K562 (cell line): ENCODE results near the gene RASL10B. TPM values are rescaled to one million over a fixed set of nuclear protein-coding genes. Genes with fewer than 3 reads are reported as not detected.

ENCODE experiments used
- ATAC-seq: fragments of 200-7000 bp; cut with Tn5 transposase; 3 replicates; pipeline ENCODE4 v1.9.1; 2020; ENCODE audit warnings: moderate library complexity
- BruUV-seq: library from RNA; stranded (reverse); fragments of 400-500 nt; replicated peaks from 2 replicates; lab custom pipeline; 2021; lab: Mats Ljungman, UMichigan
- CTCF ChIA-PET: fragments of 300-600 bp; formaldehyde crosslinking; extraction: SDS; loops from one replicate; lab custom pipeline; 2021; ENCODE audit warnings: low intra/inter-chr PET ratio; lab: Yijun Ruan, JAX
- POLR2A ChIA-PET: fragments of 300-600, 350-650 bp; sonication (Branson Sonifier 250); formaldehyde crosslinking; extraction: SDS; loops from one replicate; lab custom pipeline; 2021; ENCODE audit warnings: antibody characterized with exemption, inconsistent platforms; lab: Yijun Ruan, JAX
- DNase-seq, 4 experiments: peaks; one replicate each; pipeline versions ENCODE4 v3.0.0 to v3.0.0-alpha.2; 2011 to 2018; ENCODE audit warnings: low spot score in 3 of 4, mixed read lengths in 3 of 4; ENCODE audit errors: extremely low read depth in 1 of 4
- FAIRE-seq: peaks from 2 replicates; lab custom pipeline; 2011; peaks lifted over from hg19 to GRCh38; lab: Jason Lieb, UNC
- H2AFZ ChIP-seq: 2 replicates; pipeline ENCODE4 v1.6.0; 2011; ENCODE audit warnings: low read depth, low read length, control low read depth, inconsistent platforms
- H3K27ac ChIP-seq: fragments of 200-600 bp; 3 replicates; pipeline ENCODE4 v1.8.0; 2011; ENCODE audit warnings: low read depth, mild to moderate bottlenecking, control low read depth, inconsistent platforms, low read length, moderate library complexity, mixed read lengths; ENCODE audit errors: extremely low read depth
- H3K27me3 ChIP-seq, 2 experiments: fragments of 300-600 bp in 1 of 2; 2 replicates in 1 of 2; 3 replicates in 1 of 2; pipeline versions ENCODE4 v1.6.0 to v1.8.0; 2011; ENCODE audit warnings: inconsistent platforms in 2 of 2, low read length in 2 of 2, mild to moderate bottlenecking in 1 of 2, mixed read lengths in 1 of 2, moderate library complexity in 1 of 2; ENCODE audit not compliant: control insufficient read depth in 2 of 2, insufficient read depth in 2 of 2
- H3K36me3 ChIP-seq: fragments of 300-600 bp; 3 replicates; pipeline ENCODE4 v1.8.0; 2011; ENCODE audit warnings: mild to moderate bottlenecking, low read length, inconsistent platforms; ENCODE audit not compliant: control insufficient read depth, insufficient read depth
- H3K4me1 ChIP-seq, 2 experiments: fragments of 200-600 bp in 1 of 2; replicated peaks in 1 of 2; 2 replicates in 1 of 2; 3 replicates in 1 of 2; pipeline versions ENCODE4 v1.5.1 to v1.8.0; 2011; ENCODE audit warnings: inconsistent platforms in 2 of 2, low read length in 2 of 2, mild to moderate bottlenecking in 1 of 2, mixed read lengths in 1 of 2, moderate library complexity in 1 of 2; ENCODE audit not compliant: control insufficient read depth in 2 of 2, insufficient read depth in 2 of 2
- H3K4me2 ChIP-seq: 2 replicates; pipeline ENCODE4 v1.6.1; 2011; ENCODE audit warnings: low read length, control low read depth, inconsistent platforms, mixed read lengths; ENCODE audit not compliant: insufficient read depth
- H3K4me3 ChIP-seq: fragments of 200-600 bp; sonication (generic), shearing (Covaris generic); 2 replicates; pipeline ENCODE4 v1.5.1; 2016; ENCODE audit warnings: control low read depth, inconsistent platforms
- H3K79me2 ChIP-seq: fragments of 200-600 bp; 3 replicates; pipeline ENCODE4 v1.8.0; 2011; ENCODE audit warnings: low read length, inconsistent platforms; ENCODE audit not compliant: control insufficient read depth, insufficient read depth
- H3K9ac ChIP-seq, 2 experiments: 2 replicates each; pipeline versions ENCODE4 v1.6.0 to v1.6.1; 2011; ENCODE audit warnings: low read depth in 2 of 2, low read length in 2 of 2, control low read depth in 1 of 2, inconsistent platforms in 1 of 2, mild to moderate bottlenecking in 1 of 2, mixed read lengths in 1 of 2; ENCODE audit not compliant: insufficient read depth in 1 of 2
- H3K9me1 ChIP-seq: one replicate; pipeline ENCODE4 v1.6.0; 2011; ENCODE audit warnings: inconsistent platforms, mild to moderate bottlenecking, low read length, moderate library complexity; ENCODE audit not compliant: control insufficient read depth, insufficient read depth
- H3K9me3 ChIP-seq: replicated peaks from 2 replicates; pipeline ENCODE4 v1.5.1; 2011; ENCODE audit warnings: low read depth, low read length, inconsistent platforms; ENCODE audit not compliant: control insufficient read depth, insufficient read depth
- H4K20me1 ChIP-seq: replicated peaks from 2 replicates; pipeline ENCODE4 v1.6.1; 2011; ENCODE audit warnings: low read length, inconsistent platforms, mixed read lengths; ENCODE audit not compliant: control insufficient read depth, insufficient read depth
- BHLHE40 ChIP-seq: IDR thresholded peaks from 2 replicates; pipeline ENCODE4 v1.6.1; 2011; ENCODE audit warnings: low read length, improper control_type of control experiment
- ELK3 ChIP-seq: fragments of 450-650 bp; formaldehyde crosslinking; IDR thresholded peaks from 2 replicates; pipeline ENCODE4 v1.4.0; 2020; ENCODE audit warnings: mild to moderate bottlenecking
- EWSR1 ChIP-seq: fragments of 450-650 bp; IDR thresholded peaks from 2 replicates; pipeline ENCODE4 v1.6.1; 2018; ENCODE audit warnings: borderline replicate concordance, mild to moderate bottlenecking, low read depth, moderate library complexity; ENCODE audit not compliant: partially characterized antibody
- HNRNPUL1 ChIP-seq: fragments of 200-400 bp; formaldehyde crosslinking; IDR thresholded peaks from 2 replicates; pipeline ENCODE4 v1.6.1; 2017; ENCODE audit warnings: low read length
- HOMEZ ChIP-seq: fragments of 250-450 bp; sonication (Bioruptor Pico); IDR thresholded peaks from 2 replicates; pipeline ENCODE4 v1.4.0; 2020; ENCODE audit warnings: mild to moderate bottlenecking, moderate library complexity
- ILK ChIP-seq: fragments of 450-650 bp; IDR thresholded peaks from 2 replicates; pipeline ENCODE4 v1.6.1; 2016; ENCODE audit warnings: missing genetic modification characterization, low read depth, mild to moderate bottlenecking, missing compliant biosample characterization, moderate library complexity, borderline replicate concordance
- MEF2D ChIP-seq: conservative IDR thresholded peaks from 2 replicates; pipeline ENCODE4 v1.6.1; 2016; ENCODE audit warnings: low read depth, missing genetic modification characterization, missing compliant biosample characterization
- MTA2 ChIP-seq: fragments of 450-650 bp; IDR thresholded peaks from 2 replicates; pipeline ENCODE4 v1.6.1; 2016; ENCODE audit warnings: low read depth
- NFYB ChIP-seq: IDR thresholded peaks from 2 replicates; pipeline ENCODE4 v1.6.1; 2011; ENCODE audit warnings: mild to moderate bottlenecking, moderate library complexity; ENCODE audit not compliant: insufficient read length; ENCODE audit errors: extremely low read depth
- RNF219 ChIP-seq: fragments of 250-450 bp; sonication (Bioruptor Pico); IDR thresholded peaks from 2 replicates; pipeline ENCODE4 v1.5.0; 2022; ENCODE audit warnings: mild to moderate bottlenecking
- SMAD2 ChIP-seq: fragments of 150-350 bp; IDR thresholded peaks from 2 replicates; pipeline ENCODE4 v1.6.1; 2014; ENCODE audit warnings: low read depth, mild to moderate bottlenecking, low read length
- TRIM24 ChIP-seq, 2 experiments: fragments of 450-650 bp; IDR thresholded peaks; 2 replicates each; pipeline ENCODE4 v1.6.1; 2016
- ZNF551 ChIP-seq: fragments of 250-450 bp; sonication (Bioruptor Pico); IDR thresholded peaks from 2 replicates; pipeline ENCODE4 v1.5.0; 2021; ENCODE audit warnings: mild to moderate bottlenecking, moderate library complexity
- WGBS: fragments of 100-300 bp; shearing (Covaris generic); methylation state at CpG from one replicate; pipeline ENCODE4 v1.1.6; 2016; ENCODE audit warnings: low coverage, mixed read lengths; ENCODE audit not compliant: insufficient coverage; ENCODE audit errors: missing lambda C conversion rate; 5-methylcytosine and 5-hydroxymethylcytosine counted together
- in situ Hi-C: fragments of 300-500 bp; cut with MboI; formaldehyde crosslinking; loops from 4 replicates; pipeline ENCODE4 v1.15.0; 2018; ENCODE audit warnings: inconsistent platforms, mixed read lengths
- intact Hi-C: fragments of 100-400 bp; cut with micrococcal nuclease; formaldehyde crosslinking; loops from 2 replicates; pipeline ENCODE4 v1.14.2; 2022
- polyA plus RNA-seq, 8 experiments: library from polyadenylated mRNA; depleted of rRNA in 4 of 8; stranded (reverse) in 5 of 8; unstranded in 3 of 8; fragments of >200 nt; fragmentation: Nextera tagmentation in 2 of 8; fragmentation: Illumina TruSeq in 1 of 8; extraction: Ambion mirVana in 2 of 8; extraction: Trizol in 1 of 8; gene quantifications; 2 replicates each; pipeline versions ENCODE4 v1.2.1 to v1.2.3, GENCODE V29; 2011 to 2014; ENCODE audit warnings: inconsistent platforms in 1 of 8, missing spikeins in 1 of 8
- total RNA-seq, 7 experiments: library from RNA; depleted of rRNA in 6 of 7; stranded (reverse); fragments of >200 nt in 6 of 7; fragmentation: Illumina TruSeq in 2 of 7; extraction: Trizol in 2 of 7; gene quantifications; 2 replicates each; pipeline versions ENCODE4 v1.2.1 to v1.2.3, GENCODE V29; 2011 to 2021; ENCODE audit warnings: low replicate concordance in 1 of 7
- TF ChIP-seq, protein P1 (sequence below): fragments of 450-650 bp; IDR thresholded peaks from 2 replicates; pipeline ENCODE4 v1.6.1; 2017; ENCODE audit warnings: antibody characterized with exemption
- TF ChIP-seq, protein P2 (sequence below): fragments of 450-650 bp; formaldehyde crosslinking; IDR thresholded peaks from 2 replicates; pipeline ENCODE4 v1.4.0; 2022; ENCODE audit warnings: missing genetic modification characterization

RASL10B gene
- total and polyA plus RNA-seq, 9 of the 15 experiments (the other 6 are each of a cell fraction or from before 2014, with no cell fraction given): 0.04 to 0.31 (median 0.14) TPM; not detected in 2

GRCh38 chr17:35736236-35736635 is 4.8 kb downstream of the RASL10B start:
- H3K79me2 ChIP-seq: no peaks in the 10 kb centered on the region
- H3K4me3 ChIP-seq: no peak overlapping the region
- H3K27me3 ChIP-seq: peaks cover 33 to 68% of the 10 kb centered on the region in 2 experiments
- no peak overlapping the region for H3K9ac ChIP-seq
- CTCF ChIA-PET: no interaction called here
- H3K4me1 ChIP-seq: peaks cover under 1 to 21% of the 10 kb centered on the region in 2 experiments; a peak in 3 of 5 replicates
- no TSS peak for BruUV-seq
- WGBS: 6% methylated on average over 5 of the region's 5 CpGs
- POLR2A ChIA-PET: interaction anchor here (1.1 kb wide), 2 partner anchors 13 to 73 kb away, joined by 3 to 4 read pairs; partner anchors contain the start of gene TAF15
- FAIRE-seq (no peak), ATAC-seq (no peak), DNase-seq (no peak)
- H3K4me2 ChIP-seq: no peak overlapping the region
- no peaks in the 10 kb centered on the region for H3K9me1 ChIP-seq
- no peak overlapping the region for H3K27ac ChIP-seq
- no peaks in the 10 kb centered on the region for H3K36me3 ChIP-seq
- intact Hi-C loops: no loop called here
- in situ Hi-C loops: loop anchor here (25.0 kb wide), 1 partner anchor 1299 kb away; no protein-coding TSS in a partner anchor
- H3K9me3 ChIP-seq: no peaks in the 10 kb centered on the region
- peaks cover 3% of the 10 kb centered on the region for H4K20me1 ChIP-seq
- no peak overlapping the region for H2AFZ ChIP-seq
- no peak for TF ChIP-seq ILK
- TF ChIP-seq BHLHE40: no peak
- no peak for TF ChIP-seq HNRNPUL1
- TF ChIP-seq ELK3 (CRISPR knock-in tag): no peak
- TF ChIP-seq HOMEZ: no peak
- TF ChIP-seq ZNF551: no peak
- no peak for TF ChIP-seq MEF2D (tag)
- TF ChIP-seq EWSR1: no peak
- no peak for TF ChIP-seq SMAD2
- TF ChIP-seq, protein P1, sequence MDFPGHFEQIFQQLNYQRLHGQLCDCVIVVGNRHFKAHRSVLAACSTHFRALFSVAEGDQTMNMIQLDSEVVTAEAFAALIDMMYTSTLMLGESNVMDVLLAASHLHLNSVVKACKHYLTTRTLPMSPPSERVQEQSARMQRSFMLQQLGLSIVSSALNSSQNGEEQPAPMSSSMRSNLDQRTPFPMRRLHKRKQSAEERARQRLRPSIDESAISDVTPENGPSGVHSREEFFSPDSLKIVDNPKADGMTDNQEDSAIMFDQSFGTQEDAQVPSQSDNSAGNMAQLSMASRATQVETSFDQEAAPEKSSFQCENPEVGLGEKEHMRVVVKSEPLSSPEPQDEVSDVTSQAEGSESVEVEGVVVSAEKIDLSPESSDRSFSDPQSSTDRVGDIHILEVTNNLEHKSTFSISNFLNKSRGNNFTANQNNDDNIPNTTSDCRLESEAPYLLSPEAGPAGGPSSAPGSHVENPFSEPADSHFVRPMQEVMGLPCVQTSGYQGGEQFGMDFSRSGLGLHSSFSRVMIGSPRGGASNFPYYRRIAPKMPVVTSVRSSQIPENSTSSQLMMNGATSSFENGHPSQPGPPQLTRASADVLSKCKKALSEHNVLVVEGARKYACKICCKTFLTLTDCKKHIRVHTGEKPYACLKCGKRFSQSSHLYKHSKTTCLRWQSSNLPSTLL: no peak
- TF ChIP-seq MTA2: no peak
- TF ChIP-seq NFYB: no peak
- no peak for TF ChIP-seq RNF219 (CRISPR knock-in tag)
- TF ChIP-seq TRIM24 (IDR thresholded peaks at IDR 0.05): no peak
- TF ChIP-seq, protein P2, sequence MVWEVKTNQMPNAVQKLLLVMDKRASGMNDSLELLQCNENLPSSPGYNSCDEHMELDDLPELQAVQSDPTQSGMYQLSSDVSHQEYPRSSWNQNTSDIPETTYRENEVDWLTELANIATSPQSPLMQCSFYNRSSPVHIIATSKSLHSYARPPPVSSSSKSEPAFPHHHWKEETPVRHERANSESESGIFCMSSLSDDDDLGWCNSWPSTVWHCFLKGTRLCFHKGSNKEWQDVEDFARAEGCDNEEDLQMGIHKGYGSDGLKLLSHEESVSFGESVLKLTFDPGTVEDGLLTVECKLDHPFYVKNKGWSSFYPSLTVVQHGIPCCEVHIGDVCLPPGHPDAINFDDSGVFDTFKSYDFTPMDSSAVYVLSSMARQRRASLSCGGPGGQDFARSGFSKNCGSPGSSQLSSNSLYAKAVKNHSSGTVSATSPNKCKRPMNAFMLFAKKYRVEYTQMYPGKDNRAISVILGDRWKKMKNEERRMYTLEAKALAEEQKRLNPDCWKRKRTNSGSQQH (CRISPR knock-in tag): no peak
